ENCODE data around the gene CTNNA3.

- no peak for TF ChIP-seq EZH2phosphoT487 (IDR thresholded peaks at IDR 0.05; ENCODE audit: borderline replicate concordance)
- no peak for TF ChIP-seq CTCF (IDR thresholded peaks at IDR 0.05 in 2 of 3, conservative IDR thresholded peaks at IDR 0.05 in 1 of 3; ENCODE audit: borderline replicate concordance in 1 of 3, insufficient read depth in 1 of 3, low read depth in 2 of 3, low read length in 2 of 3)
- TF ChIP-seq RAD21 (IDR thresholded peaks at IDR 0.05; ENCODE audit: low read depth): no peak
- no peak for TF ChIP-seq ZNF274 (IDR thresholded peaks at IDR 0.05; ENCODE audit: low read depth, low read length)
- TF ChIP-seq SP1 (IDR thresholded peaks at IDR 0.05; ENCODE audit: low read depth): no peak
Observed at GRCh38 chr10:67487199-67487598, 208.8 kb downstream of the CTNNA3 start.
